ENCODE results near the gene TMOD1.

TMOD1 gene

GRCh38 chr9:97518909-97519307, 17.4 kb downstream of the TMOD1 start:
- DNase-seq (ENCODE audit: insufficient read length, low spot score): no peak
- TF ChIP-seq CTCF (IDR thresholded peaks at IDR 0.05; ENCODE audit: insufficient read depth, missing control alignments): no peak
- no peak for FAIRE-seq

DNA sequence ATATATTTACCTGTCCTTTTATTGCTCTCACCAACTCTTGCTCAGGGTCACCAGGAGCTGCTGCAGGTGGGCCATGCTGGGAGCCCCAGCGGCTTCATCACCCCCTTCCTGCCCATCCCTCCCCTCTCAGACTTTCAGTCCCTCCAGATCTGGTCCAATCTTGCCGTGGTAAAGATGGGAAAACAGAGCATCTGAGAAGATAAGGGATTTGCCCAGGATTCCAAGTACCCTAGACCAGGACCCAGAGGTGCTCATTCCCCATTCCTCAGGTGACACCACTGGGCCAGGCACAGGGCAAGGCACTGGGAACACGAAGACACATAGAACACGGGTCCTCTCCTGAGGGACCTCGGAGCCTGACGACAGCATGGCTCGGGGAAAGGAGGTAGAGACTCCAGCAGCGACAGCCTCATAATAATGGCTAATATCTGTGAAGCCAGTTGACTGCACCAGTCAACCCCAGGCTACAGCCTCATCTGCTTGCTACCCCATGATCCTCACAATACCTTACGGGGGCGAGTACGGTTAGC, 18.0 kb downstream of the TMOD1 start:
- TF ChIP-seq CTCF (IDR thresholded peaks at IDR 0.05; ENCODE audit: insufficient read depth, missing control alignments): no peak
- FAIRE-seq: no peak
- DNase-seq (ENCODE audit: insufficient read length, low spot score): no peak

DNA sequence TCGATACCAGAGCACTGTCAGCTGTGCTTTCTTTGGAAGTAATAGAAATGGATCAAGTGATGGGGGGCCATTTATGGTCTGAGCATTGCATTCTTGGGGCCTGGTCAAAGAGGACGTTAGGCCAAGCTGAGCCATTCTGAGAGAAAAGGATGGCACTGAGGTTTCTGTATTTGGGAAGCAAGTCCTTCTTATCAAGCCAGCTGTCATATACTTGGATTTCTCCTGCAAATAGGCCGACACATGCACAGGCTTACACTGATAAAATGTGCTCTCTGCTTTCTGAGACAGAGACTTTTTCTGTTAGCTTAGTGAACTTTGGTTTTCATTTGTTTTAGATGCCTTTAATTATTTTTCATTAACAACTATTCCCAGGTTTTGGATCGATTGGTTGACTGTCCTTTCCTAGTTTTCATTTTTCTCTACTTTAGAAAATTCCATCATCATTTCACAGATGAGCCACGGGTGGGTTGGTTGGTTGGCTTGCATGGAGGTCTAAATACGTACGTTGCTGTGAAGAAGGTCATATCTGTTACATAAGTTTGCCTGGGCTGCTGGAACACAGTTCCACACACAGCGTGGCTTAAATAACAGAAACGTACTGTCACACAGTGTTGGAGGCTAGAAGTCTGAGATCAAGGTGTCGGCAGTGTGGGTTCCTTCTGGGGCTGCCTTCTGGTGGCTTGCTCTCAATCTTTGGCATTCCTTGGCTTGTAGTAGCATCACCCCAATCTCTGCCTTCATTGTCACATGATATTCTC, 20.3 kb downstream of the TMOD1 start:
- no peak for TF ChIP-seq CTCF (IDR thresholded peaks at IDR 0.05; ENCODE audit: insufficient read depth, missing control alignments)
- DNase-seq (ENCODE audit: insufficient read length, low spot score): no peak
- FAIRE-seq: no peak

GRCh38 chr9:97524424-97524823, 23.0 kb downstream of the TMOD1 start:
- no peak for TF ChIP-seq CTCF (IDR thresholded peaks at IDR 0.05; ENCODE audit: insufficient read depth, missing control alignments)
- DNase-seq (ENCODE audit: insufficient read length, low spot score) (no peak), FAIRE-seq (no peak)

DNA sequence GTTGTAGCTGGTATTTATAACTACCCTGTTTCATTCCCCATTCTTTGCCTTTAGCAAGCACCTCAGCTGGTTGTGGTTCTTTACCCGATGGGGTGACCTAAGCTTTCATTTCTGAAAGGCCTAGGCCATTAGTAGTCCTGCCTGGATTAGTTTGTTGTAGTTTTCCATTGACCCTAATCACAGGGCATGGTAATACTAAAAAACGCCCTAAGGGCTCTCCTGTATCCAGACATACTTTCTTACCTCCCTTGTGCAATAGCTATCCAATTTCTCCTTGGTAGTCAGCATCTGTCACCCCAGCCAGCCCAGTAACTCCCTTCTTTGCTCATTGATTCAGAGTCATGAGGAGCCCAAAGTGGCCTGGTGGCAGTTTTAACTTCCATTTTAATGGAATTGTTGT, 24.0 kb downstream of the TMOD1 start:
- FAIRE-seq: no peak
- no peak for DNase-seq (ENCODE audit: insufficient read length, low spot score)
- no peak for TF ChIP-seq CTCF (IDR thresholded peaks at IDR 0.05; ENCODE audit: insufficient read depth, missing control alignments)

DNA sequence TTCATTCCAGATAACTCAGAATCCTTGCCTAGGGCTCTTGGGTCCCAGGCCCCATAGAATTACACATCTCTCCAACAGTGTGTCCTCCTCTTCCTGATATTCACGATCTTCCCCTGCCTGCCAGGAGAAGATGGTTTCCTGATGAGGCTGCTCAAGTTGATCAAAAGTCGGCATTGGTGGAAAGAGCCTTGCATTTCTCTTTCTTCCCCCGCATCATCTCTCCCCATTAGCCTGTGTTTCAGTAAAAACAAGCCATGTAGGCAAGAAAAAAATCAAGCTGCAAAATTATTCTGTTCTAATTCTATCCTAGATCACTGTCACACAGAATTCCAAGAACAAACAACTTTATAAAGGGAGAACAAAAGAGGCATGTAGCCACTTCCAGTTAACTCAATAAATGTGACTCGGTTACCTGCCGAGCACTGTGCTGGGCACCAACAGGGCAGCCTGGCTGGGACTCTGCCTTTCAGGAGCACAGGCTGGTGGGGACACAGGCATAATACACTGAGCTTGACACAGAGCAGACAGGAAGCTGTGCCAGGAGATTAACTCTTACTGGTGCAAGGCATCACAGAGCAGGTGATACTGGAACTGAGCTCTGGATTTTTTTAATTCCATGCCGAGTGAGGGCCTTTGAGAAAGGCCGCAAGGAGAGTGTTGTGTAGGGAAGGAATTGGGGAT, 25.6 kb downstream of the TMOD1 start:
- DNase-seq (ENCODE audit: insufficient read length, low spot score): no peak
- TF ChIP-seq CTCF (IDR thresholded peaks at IDR 0.05; ENCODE audit: insufficient read depth, missing control alignments): no peak
- no peak for FAIRE-seq
